Trophoblast cell (in vitro differentiated cells and primary cell): Measurements from ENCODE around the gene HIVEP3.
A peak's percentile ranks its signal among the peaks of the same experiment; 100 is the strongest.

Experiments
- DNase-seq, 2 donors: peaks; one replicate each; pipeline ENCODE4 v3.0.0-alpha.2; 2016
- H2AFZ ChIP-seq: 2 replicates; pipeline ENCODE4 v1.6.1; 2013; ENCODE audit warnings: low read length, moderate library complexity, mild to moderate bottlenecking; ENCODE audit not compliant: insufficient read depth, poor library complexity
- H2AK5ac ChIP-seq: 2 replicates; pipeline ENCODE4 v1.6.1; 2013; ENCODE audit warnings: mild to moderate bottlenecking, low read length
- H2BK120ac ChIP-seq: 2 replicates; pipeline ENCODE4 v1.6.1; 2013; ENCODE audit warnings: low read length, mild to moderate bottlenecking, moderate library complexity; ENCODE audit not compliant: insufficient read depth, poor library complexity
- H2BK12ac ChIP-seq: 2 replicates; pipeline ENCODE4 v1.6.1; 2013; ENCODE audit warnings: mild to moderate bottlenecking, low read length, moderate library complexity
- H2BK5ac ChIP-seq: 2 replicates; pipeline ENCODE4 v1.6.1; 2013; ENCODE audit warnings: low read length, low read depth, moderate library complexity, mild to moderate bottlenecking; ENCODE audit not compliant: poor library complexity
- H3K14ac ChIP-seq: 2 replicates; pipeline ENCODE4 v1.6.1; 2013; ENCODE audit warnings: mild to moderate bottlenecking, low read length
- H3K18ac ChIP-seq: 2 replicates; pipeline ENCODE4 v1.6.1; 2013; ENCODE audit warnings: mild to moderate bottlenecking, low read length
- H3K23ac ChIP-seq: 2 replicates; pipeline ENCODE4 v1.6.1; 2013; ENCODE audit warnings: low read length
- H3K27ac ChIP-seq: 2 replicates; pipeline ENCODE4 v1.5.1; 2013; ENCODE audit warnings: low read depth, mild to moderate bottlenecking, inconsistent platforms, low read length, moderate library complexity
- H3K27me3 ChIP-seq: 2 replicates; pipeline ENCODE4 v1.6.1; 2013; ENCODE audit warnings: inconsistent platforms, mild to moderate bottlenecking, low read length, moderate library complexity; ENCODE audit not compliant: insufficient read depth
- H3K36me3 ChIP-seq, 2 experiments: 1 replicate in 1 of 2; 2 replicates in 1 of 2; pipeline ENCODE4 v1.6.1; 2013; ENCODE audit warnings: low read length in 2 of 2, mild to moderate bottlenecking in 2 of 2, moderate library complexity in 1 of 2; ENCODE audit not compliant: insufficient read depth in 2 of 2, control insufficient read depth in 1 of 2
- H3K4ac ChIP-seq: 2 replicates; pipeline ENCODE4 v1.6.1; 2013; ENCODE audit warnings: low read depth, mild to moderate bottlenecking, low read length, moderate library complexity
- H3K4me1 ChIP-seq, 2 experiments: 1 replicate in 1 of 2; 2 replicates in 1 of 2; pipeline ENCODE4 v1.6.1; 2013; ENCODE audit warnings: low read length in 2 of 2, mild to moderate bottlenecking in 2 of 2, moderate library complexity in 1 of 2; ENCODE audit not compliant: insufficient read depth in 2 of 2, control insufficient read depth in 1 of 2
- H3K4me2 ChIP-seq: 2 replicates; pipeline ENCODE4 v1.6.1; 2013; ENCODE audit warnings: inconsistent platforms, mild to moderate bottlenecking, low read length, moderate library complexity
- H3K4me3 ChIP-seq: 2 replicates; pipeline ENCODE4 v1.5.1; 2013; ENCODE audit warnings: mild to moderate bottlenecking, low read depth, low read length, inconsistent platforms
- H3K79me1 ChIP-seq: one replicate; pipeline ENCODE4 v1.6.1; 2013; ENCODE audit warnings: low read length
- H3K79me2 ChIP-seq: 2 replicates; pipeline ENCODE4 v1.6.1; 2013; ENCODE audit warnings: low read length, mild to moderate bottlenecking; ENCODE audit not compliant: control insufficient read depth, insufficient read depth, poor library complexity
- H3K9ac ChIP-seq: 2 replicates; pipeline ENCODE4 v1.6.1; 2013; ENCODE audit warnings: mild to moderate bottlenecking, low read length
- H3K9me3 ChIP-seq: 2 replicates; pipeline ENCODE4 v1.6.1; 2013; ENCODE audit warnings: low read depth, mild to moderate bottlenecking, control low read depth, inconsistent platforms, low read length; ENCODE audit not compliant: insufficient read depth
- H4K12ac ChIP-seq: 2 replicates; pipeline ENCODE4 v1.6.1; 2013; ENCODE audit warnings: low read depth, mild to moderate bottlenecking, low read length, moderate library complexity
- H4K8ac ChIP-seq: 2 replicates; pipeline ENCODE4 v1.6.1; 2013; ENCODE audit warnings: low read depth, mild to moderate bottlenecking, low read length, moderate library complexity
- H4K91ac ChIP-seq: one replicate; pipeline ENCODE4 v1.6.1; 2013; ENCODE audit warnings: low read depth, mild to moderate bottlenecking, low read length, moderate library complexity
- WGBS: extraction: QIAGEN DNeasy Blood & Tissue Kit; methylation state at CpG from one replicate; pipeline ENCODE4 v1.1.7; 2013; ENCODE audit warnings: missing lambda C conversion rate; ENCODE audit not compliant: insufficient read length, insufficient coverage; ENCODE audit errors: extremely low coverage; 5-methylcytosine and 5-hydroxymethylcytosine counted together

HIVEP3 gene

GRCh38 chr1:41640141-41640751 is 278.5 kb downstream of the HIVEP3 start:
- no peaks in the 10 kb centered on the region for H3K36me3 ChIP-seq
- H2AFZ ChIP-seq = no peak overlapping the region
- WGBS = no CpG with 5 or more reads among the region's 12 CpGs
- no peaks in the 10 kb centered on the region for H3K79me2 ChIP-seq
- H3K9me3 ChIP-seq = no peaks in the 10 kb centered on the region
- no peaks in the 10 kb centered on the region for H3K79me1 ChIP-seq
- H2BK12ac ChIP-seq = no peak overlapping the region
- H3K27ac ChIP-seq = no peak overlapping the region
- no peak overlapping the region for H3K4me2 ChIP-seq
- H2BK120ac ChIP-seq = no peak overlapping the region
- no peak overlapping the region for H3K14ac ChIP-seq
- no peak overlapping the region for H2BK5ac ChIP-seq
- no peaks in the 10 kb centered on the region for H3K27me3 ChIP-seq
- no peak overlapping the region for H3K4me3 ChIP-seq
- no peak overlapping the region for H4K12ac ChIP-seq
- H3K23ac ChIP-seq = no peak overlapping the region
- no peak overlapping the region for H2AK5ac ChIP-seq
- H3K4ac ChIP-seq = no peak overlapping the region
- no peak overlapping the region for H3K9ac ChIP-seq
- H4K91ac ChIP-seq = no peak overlapping the region
- H4K8ac ChIP-seq = no peak overlapping the region
- no peaks in the 10 kb centered on the region for H3K4me1 ChIP-seq
- no peak overlapping the region for H3K18ac ChIP-seq
- no peak for DNase-seq

- Histone ChIP-seq H3K18ac (no peak overlapping the region), H3K4ac (no peak overlapping the region), H3K9ac (no peak overlapping the region), H2AK5ac (no peak overlapping the region), H3K4me3 (no peak overlapping the region), H3K14ac (no peak overlapping the region), H4K91ac (no peak overlapping the region), H2BK120ac (no peak overlapping the region), H3K9me3 (no peaks in the 10 kb centered on the region), H3K36me3 (no peaks in the 10 kb centered on the region), H4K8ac (no peak overlapping the region), H2BK12ac (no peak overlapping the region), H3K4me2 (no peak overlapping the region), H3K27me3 (no peaks in the 10 kb centered on the region), H3K27ac (no peak overlapping the region), H3K79me2 (no peaks in the 10 kb centered on the region), H2AFZ (no peak overlapping the region), H3K79me1 (no peaks in the 10 kb centered on the region), H4K12ac (no peak overlapping the region), H2BK5ac (no peak overlapping the region), H3K23ac (no peak overlapping the region), H3K4me1 (no peaks in the 10 kb centered on the region)
- WGBS = no CpG with 5 or more reads among the region's 10 CpGs
- DNase-seq = peak in 1 of 2 donors; percentile 21
Measured at GRCh38 chr1:41639332-41639936, 279.3 kb downstream of the HIVEP3 start.

GRCh38 chr1:41638086-41639024 is 280.4 kb downstream of the HIVEP3 start:
- no CpG with 5 or more reads among the region's 4 CpGs for WGBS
- Histone ChIP-seq H3K23ac (no peak overlapping the region), H3K4me3 (no peak overlapping the region), H3K4ac (no peak overlapping the region), H3K27me3 (no peaks in the 10 kb centered on the region), H2AK5ac (no peak overlapping the region), H2AFZ (no peak overlapping the region), H4K91ac (no peak overlapping the region), H3K9ac (no peak overlapping the region), H2BK120ac (no peak overlapping the region), H3K18ac (no peak overlapping the region), H3K9me3 (no peaks in the 10 kb centered on the region), H3K79me2 (no peaks in the 10 kb centered on the region), H3K14ac (no peak overlapping the region), H3K4me2 (no peak overlapping the region), H2BK5ac (no peak overlapping the region), H3K27ac (no peak overlapping the region), H4K12ac (no peak overlapping the region), H4K8ac (no peak overlapping the region), H2BK12ac (no peak overlapping the region), H3K36me3 (no peaks in the 10 kb centered on the region), H3K4me1 (no peaks in the 10 kb centered on the region), H3K79me1 (no peaks in the 10 kb centered on the region)
- DNase-seq = no peak

GRCh38 chr1:41637367-41637766 is 281.4 kb downstream of the HIVEP3 start:
- Histone ChIP-seq H2BK12ac (no peak overlapping the region), H3K23ac (no peak overlapping the region), H3K9ac (no peak overlapping the region), H2BK120ac (no peak overlapping the region), H3K18ac (no peak overlapping the region), H4K12ac (no peak overlapping the region), H3K4ac (no peak overlapping the region), H2AK5ac (no peak overlapping the region), H3K4me3 (no peak overlapping the region), H3K27me3 (no peaks in the 10 kb centered on the region), H3K4me2 (no peak overlapping the region), H2AFZ (no peak overlapping the region), H3K14ac (no peak overlapping the region), H3K9me3 (no peaks in the 10 kb centered on the region), H3K79me1 (no peaks in the 10 kb centered on the region), H3K27ac (no peak overlapping the region), H4K91ac (no peak overlapping the region), H4K8ac (no peak overlapping the region), H2BK5ac (no peak overlapping the region), H3K36me3 (no peaks in the 10 kb centered on the region), H3K4me1 (no peaks in the 10 kb centered on the region), H3K79me2 (no peaks in the 10 kb centered on the region)
- WGBS = no CpG with 5 or more reads among the region's 7 CpGs
- DNase-seq = no peak
